HEK293 (cell line): Measurements from ENCODE around the gene CDK14.

Experiments used
- CTCF ChIA-PET: fragments of 350-600 bp; formaldehyde crosslinking; extraction: SDS; loops from one replicate; lab custom pipeline; 2021; ENCODE audit warnings: antibody characterized with exemption; lab: Yijun Ruan, JAX
- POLR2A ChIA-PET: fragments of 300-600 bp; formaldehyde crosslinking; extraction: SDS; loops from one replicate; lab custom pipeline; 2020; ENCODE audit warnings: antibody characterized with exemption, inconsistent platforms; lab: Yijun Ruan, JAX
- H3K27ac ChIP-seq: fragments of 200-500 bp; sonication (Bioruptor generic); 2 replicates; pipeline ENCODE4 v1.5.1; 2014; ENCODE audit warnings: low read depth, low read length, control low read depth, inconsistent platforms; ENCODE audit errors: extremely low read depth
- H3K36me3 ChIP-seq, 2 experiments: fragments of 200-500 bp in 1 of 2; sonication (Bioruptor generic) in 1 of 2; 1 replicate in 1 of 2; 2 replicates in 1 of 2; pipeline ENCODE4 v1.5.1; 2014 to 2017; ENCODE audit warnings: inconsistent platforms in 2 of 2, low read length in 2 of 2; ENCODE audit not compliant: control insufficient read depth in 2 of 2, insufficient read depth in 1 of 2
- H3K4me1 ChIP-seq: fragments of 200-500 bp; sonication (Bioruptor generic); 2 replicates; pipeline ENCODE4 v1.5.1; 2014; ENCODE audit warnings: mild to moderate bottlenecking, low read length, inconsistent platforms; ENCODE audit not compliant: control insufficient read depth, insufficient read depth
- H3K4me3 ChIP-seq: 2 replicates; pipeline ENCODE4 v1.5.1; 2011; ENCODE audit warnings: low read depth, mild to moderate bottlenecking, control low read depth, low read length, moderate library complexity
- H3K9me3 ChIP-seq: fragments of 200-500 bp; sonication (Bioruptor generic); 2 replicates; pipeline ENCODE4 v1.5.1; 2014; ENCODE audit warnings: low read depth, low read length, inconsistent platforms; ENCODE audit not compliant: control insufficient read depth, insufficient read depth
- BCL6B ChIP-seq: fragments of 450-650 bp; formaldehyde crosslinking; IDR thresholded peaks from 2 replicates; pipeline ENCODE4 v1.5.1; 2017; ENCODE audit warnings: missing biosample characterization, missing genetic modification characterization
- ELK4 ChIP-seq: IDR thresholded peaks from 2 replicates; pipeline ENCODE4 v1.6.1; 2011; ENCODE audit warnings: mild to moderate bottlenecking, low read depth, low read length, borderline replicate concordance
- GLIS2 ChIP-seq: fragments of 450-650 bp; formaldehyde crosslinking; IDR thresholded peaks from 2 replicates; pipeline ENCODE4 v1.5.1; 2016; ENCODE audit warnings: missing biosample characterization, missing genetic modification characterization
- HOXA7 ChIP-seq: sonication (generic); formaldehyde crosslinking; IDR thresholded peaks from 2 replicates; pipeline ENCODE4 v1.8.1; 2022; ENCODE audit warnings: missing genetic modification reagents, borderline replicate concordance
- INSM2 ChIP-seq: fragments of 450-650 bp; formaldehyde crosslinking; IDR thresholded peaks from 2 replicates; pipeline ENCODE4 v1.5.1; 2016; ENCODE audit warnings: missing biosample characterization, missing genetic modification characterization
- PRDM4 ChIP-seq: fragments of 450-650 bp; formaldehyde crosslinking; IDR thresholded peaks from 2 replicates; pipeline ENCODE4 v1.5.1; 2017; ENCODE audit warnings: missing biosample characterization, missing genetic modification characterization
- SCRT1 ChIP-seq: fragments of 450-650 bp; formaldehyde crosslinking; IDR thresholded peaks from 2 replicates; pipeline ENCODE4 v1.5.1; 2016; ENCODE audit warnings: missing biosample characterization, missing genetic modification characterization, borderline replicate concordance
- ZBTB21 ChIP-seq: fragments of 450-650 bp; formaldehyde crosslinking; IDR thresholded peaks from 2 replicates; pipeline ENCODE4 v1.5.1; 2017; ENCODE audit warnings: missing biosample characterization, missing genetic modification characterization
- ZFP37 ChIP-seq: fragments of 450-650 bp; formaldehyde crosslinking; IDR thresholded peaks from 2 replicates; pipeline ENCODE4 v1.5.1; 2016; ENCODE audit warnings: missing biosample characterization, missing genetic modification characterization
- ZNF10 ChIP-seq: fragments of 450-650 bp; formaldehyde crosslinking; IDR thresholded peaks from 2 replicates; pipeline ENCODE4 v1.5.1; 2017; ENCODE audit warnings: missing biosample characterization, missing genetic modification characterization
- ZNF223 ChIP-seq: fragments of 450-650 bp; formaldehyde crosslinking; IDR thresholded peaks from 2 replicates; pipeline ENCODE4 v1.5.1; 2016; ENCODE audit warnings: missing biosample characterization, missing genetic modification characterization
- ZNF24 ChIP-seq: fragments of 450-650 bp; formaldehyde crosslinking; IDR thresholded peaks from 2 replicates; pipeline ENCODE4 v1.5.1; 2016; ENCODE audit warnings: missing biosample characterization, missing genetic modification characterization
- ZNF423 ChIP-seq: fragments of 450-650 bp; formaldehyde crosslinking; IDR thresholded peaks from 2 replicates; pipeline ENCODE4 v1.5.1; 2016; ENCODE audit warnings: missing biosample characterization, missing genetic modification characterization
- ZNF426 ChIP-seq: fragments of 450-650 bp; formaldehyde crosslinking; IDR thresholded peaks from 2 replicates; pipeline ENCODE4 v1.5.1; 2017; ENCODE audit warnings: missing biosample characterization, missing genetic modification characterization, mild to moderate bottlenecking, inconsistent platforms, moderate library complexity
- ZNF548 ChIP-seq: fragments of 450-650 bp; formaldehyde crosslinking; IDR thresholded peaks from 2 replicates; pipeline ENCODE4 v1.5.1; 2016; ENCODE audit warnings: missing biosample characterization, missing genetic modification characterization
- ZNF585B ChIP-seq: fragments of 450-650 bp; formaldehyde crosslinking; IDR thresholded peaks from 2 replicates; pipeline ENCODE4 v1.5.1; 2016; ENCODE audit warnings: missing biosample characterization, missing genetic modification characterization
- TF ChIP-seq, protein P1 (sequence below): fragments of 450-650 bp; formaldehyde crosslinking; IDR thresholded peaks from 2 replicates; pipeline ENCODE4 v1.5.1; 2017; ENCODE audit warnings: missing biosample characterization, mild to moderate bottlenecking, missing genetic modification characterization, moderate library complexity

CDK14 gene

GRCh38 chr7:90832726-90833125 is 236.6 kb downstream of the CDK14 start:
- H3K9me3 ChIP-seq, result no peaks in the 10 kb centered on the region; the same call in 1 of the 2 replicates
- ChIA-PET CTCF (interaction anchor here (0.5 to 0.6 kb wide), 2 partner anchors 33 to 63 kb away, joined by 3 read pairs; no protein-coding TSS in a partner anchor), POLR2A (no interaction called here)
- no peaks in the 10 kb centered on the region for H3K36me3 ChIP-seq
- no peak overlapping the region for H3K27ac ChIP-seq
- TF ChIP-seq ZNF548 (tag by site-specific recombination) (no peak), ZNF10 (tag by site-specific recombination) (no peak), ZNF24 (tag by site-specific recombination) (no peak), ZNF585B (tag by site-specific recombination) (no peak), INSM2 (tag by site-specific recombination) (no peak), HOXA7 (CRISPR knock-in tag) (no peak), SCRT1 (tag by site-specific recombination) (no peak), PRDM4 (tag by site-specific recombination) (no peak), GLIS2 (tag by site-specific recombination) (no peak)
- H3K4me1 ChIP-seq, result no peaks in the 10 kb centered on the region
- H3K4me3 ChIP-seq, result no peak overlapping the region

DNA sequence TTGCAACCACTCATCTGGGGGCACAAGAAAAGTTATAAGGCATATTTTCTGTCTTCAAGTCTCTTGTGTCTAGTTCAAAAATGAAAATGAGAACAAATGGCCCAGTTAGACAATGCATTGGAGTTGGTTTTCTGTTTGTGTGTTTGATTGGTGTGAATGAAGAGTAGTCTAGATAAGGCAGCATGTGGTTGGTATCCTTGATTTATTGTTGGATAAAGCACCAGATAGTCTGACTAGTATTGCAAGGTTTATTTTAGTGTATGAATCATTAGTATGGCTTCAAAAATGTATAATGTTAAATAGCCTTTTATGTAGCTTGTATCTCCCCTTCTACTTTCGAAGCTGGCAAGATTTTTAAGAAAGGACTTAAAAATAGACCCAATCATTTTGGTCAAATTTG is 237.3 kb downstream of the CDK14 start:
- no peak overlapping the region for H3K4me3 ChIP-seq
- no peak overlapping the region for H3K27ac ChIP-seq
- H3K4me1 ChIP-seq, result no peaks in the 10 kb centered on the region
- ChIA-PET CTCF (interaction anchor here (0.5 kb wide), 1 partner anchor 32 kb away, joined by 3 read pairs; no protein-coding TSS in a partner anchor), POLR2A (no interaction called here)
- TF ChIP-seq ZFP37 (tag by site-specific recombination) (no peak), ZBTB21 (tag by site-specific recombination) (no peak), ZNF223 (no peak), ZNF24 (tag by site-specific recombination) (no peak)
- H3K9me3 ChIP-seq, result no peaks in the 10 kb centered on the region; the same call in 1 of the 2 replicates
- no peaks in the 10 kb centered on the region for H3K36me3 ChIP-seq

DNA sequence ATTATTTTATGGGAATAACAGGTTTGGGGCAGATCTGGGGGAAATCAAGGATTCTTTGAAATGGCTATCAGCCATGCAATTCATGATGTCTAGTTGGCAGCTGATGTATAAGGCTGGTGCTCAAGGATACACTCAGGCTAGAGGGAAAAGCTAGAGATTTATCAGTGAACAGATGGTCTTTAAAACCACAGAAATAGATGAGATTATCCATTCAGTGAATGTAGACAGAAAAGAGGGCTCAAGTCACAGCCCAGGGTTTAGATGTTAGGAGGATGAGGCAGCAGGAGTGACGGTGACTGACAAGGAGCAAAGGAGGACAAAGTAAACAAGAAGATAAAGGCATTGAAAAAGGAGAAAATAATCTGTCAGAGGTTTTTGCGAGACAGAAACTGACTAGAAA is 238.7 kb downstream of the CDK14 start:
- Histone ChIP-seq H3K9me3 (no peaks in the 10 kb centered on the region), H3K36me3 (no peaks in the 10 kb centered on the region), H3K27ac (no peak overlapping the region), H3K4me1 (no peaks in the 10 kb centered on the region), H3K4me3 (no peak overlapping the region)
- TF ChIP-seq ZNF426 (tag by site-specific recombination), result no peak
- TF ChIP-seq, protein P1, sequence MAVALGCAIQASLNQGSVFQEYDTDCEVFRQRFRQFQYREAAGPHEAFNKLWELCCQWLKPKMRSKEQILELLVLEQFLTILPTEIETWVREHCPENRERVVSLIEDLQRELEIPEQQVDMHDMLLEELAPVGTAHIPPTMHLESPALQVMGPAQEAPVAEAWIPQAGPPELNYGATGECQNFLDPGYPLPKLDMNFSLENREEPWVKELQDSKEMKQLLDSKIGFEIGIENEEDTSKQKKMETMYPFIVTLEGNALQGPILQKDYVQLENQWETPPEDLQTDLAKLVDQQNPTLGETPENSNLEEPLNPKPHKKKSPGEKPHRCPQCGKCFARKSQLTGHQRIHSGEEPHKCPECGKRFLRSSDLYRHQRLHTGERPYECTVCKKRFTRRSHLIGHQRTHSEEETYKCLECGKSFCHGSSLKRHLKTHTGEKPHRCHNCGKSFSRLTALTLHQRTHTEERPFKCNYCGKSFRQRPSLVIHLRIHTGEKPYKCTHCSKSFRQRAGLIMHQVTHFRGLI, result no peak
- no peak for TF ChIP-seq ELK4
- no peak for TF ChIP-seq ZNF423 (tag by site-specific recombination)
- no peak for TF ChIP-seq BCL6B
- POLR2A ChIA-PET, result no interaction called here
- CTCF ChIA-PET, result no interaction called here
